Activated CD8-positive, alpha-beta memory T cell treated with anti-CD3 and anti-CD28 coated beads, Interleukin-2, amount 50 U/mL, for 4 hours (primary cell): ENCODE measurements around the gene PILRB.
A peak's percentile ranks its signal among the peaks of the same experiment; 100 is the strongest.
"Not testable (repeated sequence)": the region's sequence is repeated elsewhere in the genome, so short reads cannot be mapped to it uniquely, and the experiment has no call there.

Experiments used
- DNase-seq: peaks from one replicate; pipeline ENCODE4 v3.0.0-alpha.2; 2020

PILRB gene

DNA sequence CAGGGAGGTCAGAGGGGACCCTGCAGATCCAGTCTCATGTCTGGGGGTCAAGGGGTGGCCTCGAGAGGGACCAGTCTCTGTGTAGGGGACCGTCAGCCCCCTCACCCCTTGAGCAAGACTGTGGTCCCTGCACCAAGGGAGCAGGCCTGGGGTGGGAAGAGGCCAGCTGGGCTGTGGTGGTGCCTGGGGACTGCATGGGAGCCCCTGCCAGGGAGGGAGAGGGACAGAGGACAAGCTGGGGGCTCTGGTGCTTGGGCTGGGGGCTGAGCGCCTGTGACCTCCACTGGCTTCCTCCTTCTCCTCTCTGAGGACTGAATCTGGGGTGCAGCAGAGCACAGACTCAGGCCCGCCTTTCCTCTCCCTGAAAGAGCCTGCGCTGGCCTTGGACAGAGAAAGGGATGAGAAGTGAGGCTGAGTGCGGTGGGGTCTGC is 771 bp upstream of the PILRB start:
- DNase-seq = no peak

DNA sequence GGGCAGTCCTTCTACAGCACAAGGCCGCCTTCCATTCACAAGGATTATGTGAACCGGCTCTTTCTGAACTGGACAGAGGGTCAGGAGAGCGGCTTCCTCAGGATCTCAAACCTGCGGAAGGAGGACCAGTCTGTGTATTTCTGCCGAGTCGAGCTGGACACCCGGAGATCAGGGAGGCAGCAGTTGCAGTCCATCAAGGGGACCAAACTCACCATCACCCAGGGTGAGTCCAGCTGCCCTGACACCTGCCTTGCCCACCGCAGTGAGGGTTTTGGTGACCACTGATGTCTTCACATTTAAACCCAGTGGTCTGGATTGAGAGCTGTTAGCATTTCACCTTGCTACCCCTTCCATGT is 918 bp downstream of the PILRB start:
- DNase-seq = no peak

DNA sequence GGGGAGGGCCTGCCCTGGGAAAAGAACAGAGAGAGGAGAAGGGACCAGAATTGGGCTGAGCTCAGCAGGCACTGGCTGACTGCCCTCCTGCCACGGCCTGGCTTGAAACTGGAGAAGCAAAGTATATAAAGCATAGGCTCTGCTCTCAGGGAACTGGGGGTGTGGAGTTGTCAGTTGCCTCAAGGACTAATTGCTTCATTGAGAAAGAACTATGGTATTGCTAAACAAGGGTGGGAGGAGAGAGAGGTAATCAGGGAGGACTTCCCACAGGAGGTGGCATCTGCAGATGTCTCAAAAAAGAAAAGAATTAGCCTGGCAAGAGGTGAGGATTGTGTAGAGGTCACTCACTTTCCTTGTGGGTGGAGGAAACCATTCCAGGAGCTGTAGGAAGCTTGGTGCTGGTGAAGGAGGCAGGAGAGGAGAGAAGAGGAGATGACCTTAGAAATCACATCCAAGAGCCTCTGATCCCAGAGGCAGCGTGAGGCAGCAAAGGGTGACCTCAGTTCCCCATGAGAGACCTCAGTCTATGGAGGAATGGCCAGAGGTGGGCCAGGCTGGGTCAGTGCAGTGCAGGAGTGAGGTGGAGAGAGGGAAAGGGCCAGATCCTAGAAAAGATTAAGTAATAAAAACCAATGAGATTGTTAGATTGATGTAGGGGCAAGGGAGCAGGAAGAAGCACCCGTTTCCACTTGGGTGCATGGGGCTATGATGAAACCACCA is 2.4 kb downstream of the PILRB start:
- no peak for DNase-seq

DNA sequence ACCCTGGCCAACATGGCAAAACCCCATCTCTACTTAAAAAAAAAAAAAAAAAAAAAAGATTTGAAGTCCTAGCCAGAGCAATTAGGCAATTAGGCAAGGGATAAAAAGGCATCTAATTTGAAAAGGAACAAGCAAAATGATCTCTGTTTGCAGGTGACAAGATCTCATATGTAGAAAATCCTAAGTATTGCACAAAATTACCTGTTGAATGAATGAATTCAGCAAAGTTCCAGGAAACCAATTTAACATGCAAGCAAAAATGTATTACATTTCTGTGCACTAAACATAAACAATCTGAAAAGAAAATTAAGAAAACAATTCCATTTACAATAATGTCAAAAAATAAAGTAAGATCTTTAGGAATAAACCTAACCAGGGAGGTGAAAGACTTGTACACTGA is 5.2 kb downstream of the PILRB start:
- DNase-seq = no peak

DNA sequence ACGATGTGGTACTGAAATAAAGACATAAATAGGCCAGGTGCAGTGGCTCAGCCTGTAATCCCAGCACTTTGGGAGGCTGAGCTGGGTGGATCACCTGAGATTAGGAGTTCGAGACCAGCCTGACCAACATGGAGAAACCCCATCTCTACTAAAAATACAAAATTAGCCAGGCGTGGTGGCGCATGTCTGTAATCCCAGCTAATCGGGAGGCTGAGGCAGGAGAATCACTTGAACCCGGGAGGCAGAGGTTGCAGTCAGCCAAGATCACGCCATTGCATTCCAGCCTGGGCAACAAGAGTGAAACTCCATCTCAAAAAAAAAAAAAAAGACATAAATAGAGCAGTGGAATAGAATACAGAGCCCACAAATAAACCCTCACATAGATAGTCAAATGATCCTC is 5.9 kb downstream of the PILRB start:
- not testable (repeated sequence) for DNase-seq

DNA sequence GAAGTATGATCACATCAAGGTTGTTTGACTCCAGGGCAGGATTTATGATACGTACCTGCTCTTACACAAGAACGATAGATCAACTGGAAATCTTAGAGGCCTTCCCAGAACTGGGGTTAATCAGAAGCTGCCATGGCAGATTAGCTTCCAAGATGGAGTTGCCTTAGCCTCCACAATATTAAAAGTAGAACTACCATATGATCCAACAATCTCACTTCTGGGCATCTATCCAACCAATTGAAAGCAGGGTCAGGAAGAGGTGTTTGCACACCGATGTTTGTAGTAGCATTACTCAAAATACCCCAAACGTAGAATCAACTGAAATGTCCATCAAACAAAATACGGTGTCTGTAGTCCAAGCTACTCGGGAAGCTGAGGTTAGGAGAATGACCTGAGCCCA is 6.6 kb downstream of the PILRB start:
- no peak for DNase-seq

DNA sequence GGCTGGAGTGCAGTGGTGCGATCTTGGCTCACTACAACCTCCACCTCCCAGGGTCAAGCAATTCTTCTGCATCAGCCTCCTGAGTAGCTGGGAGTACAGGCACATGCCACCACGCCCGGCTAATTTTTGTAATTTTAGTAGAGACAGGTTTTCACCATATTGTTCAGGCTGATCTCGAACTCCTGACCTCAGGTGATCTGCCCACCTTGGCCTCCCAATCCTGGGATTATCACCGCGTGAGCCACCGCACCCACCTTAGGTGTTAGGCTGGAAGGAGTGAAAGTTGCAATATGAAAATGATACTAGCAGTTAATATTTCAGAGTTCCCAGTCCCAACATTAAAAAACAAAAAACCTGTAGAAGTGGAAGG is 8.1 kb downstream of the PILRB start:
- DNase-seq = not testable (repeated sequence)

DNA sequence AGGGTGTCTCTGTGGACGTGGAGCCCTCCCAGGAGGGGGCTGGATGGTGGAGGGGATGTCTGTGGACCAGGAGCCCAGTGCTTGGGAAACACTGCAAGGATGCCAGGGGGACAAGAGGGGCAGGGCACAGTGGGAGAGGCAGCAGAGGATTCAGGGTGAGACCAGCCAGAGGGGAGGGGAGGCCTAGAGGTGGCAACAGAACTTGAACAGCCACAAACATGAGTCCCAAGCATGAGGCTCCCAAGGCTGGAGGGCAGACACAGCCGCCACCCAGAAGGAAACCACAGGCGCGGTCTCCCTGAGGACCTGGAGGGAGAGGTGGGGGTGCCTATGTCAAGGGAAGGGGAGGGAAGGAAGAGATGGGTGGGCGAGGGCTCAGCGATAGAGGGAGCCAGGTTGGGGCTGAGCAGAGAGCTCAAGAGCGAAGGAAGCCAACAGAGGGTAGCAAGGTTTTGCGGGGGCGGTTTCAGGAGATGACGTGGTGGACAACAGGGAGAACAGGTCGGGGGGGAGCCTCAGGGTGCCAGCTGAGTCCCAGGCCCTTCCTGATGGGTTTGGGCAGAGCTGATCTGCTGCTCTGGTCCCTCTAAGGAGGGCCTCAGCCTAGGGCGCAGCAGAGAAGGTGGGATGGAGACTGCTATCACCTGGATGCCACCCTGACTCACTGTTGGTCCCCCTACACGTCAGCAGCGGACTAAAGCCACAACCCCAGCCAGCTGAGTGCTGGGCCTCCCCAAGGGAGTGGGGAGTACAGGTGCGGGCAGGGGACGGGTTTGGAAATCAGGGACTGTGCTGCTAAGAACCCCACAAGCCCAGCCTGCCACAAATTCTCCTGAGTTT is 8.7 kb downstream of the PILRB start:
- DNase-seq = peak; percentile 44

DNA sequence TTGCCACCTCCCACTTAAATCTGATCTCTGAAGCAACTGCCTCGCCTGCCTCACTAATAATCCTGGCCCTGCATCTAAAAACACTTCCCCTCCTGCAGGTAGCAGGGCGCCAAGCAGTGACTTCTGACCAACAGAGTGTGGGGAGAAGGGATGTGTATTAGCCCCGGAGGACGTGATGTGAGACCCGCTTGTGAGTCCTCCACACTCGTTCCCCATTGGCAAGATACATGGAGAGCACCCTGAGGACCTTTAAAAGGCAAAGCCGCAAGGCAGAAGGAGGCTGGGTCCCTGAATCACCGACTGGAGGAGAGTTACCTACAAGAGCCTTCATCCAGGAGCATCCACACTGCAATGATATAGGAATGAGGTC is 9.3 kb downstream of the PILRB start:
- DNase-seq = no peak

DNA sequence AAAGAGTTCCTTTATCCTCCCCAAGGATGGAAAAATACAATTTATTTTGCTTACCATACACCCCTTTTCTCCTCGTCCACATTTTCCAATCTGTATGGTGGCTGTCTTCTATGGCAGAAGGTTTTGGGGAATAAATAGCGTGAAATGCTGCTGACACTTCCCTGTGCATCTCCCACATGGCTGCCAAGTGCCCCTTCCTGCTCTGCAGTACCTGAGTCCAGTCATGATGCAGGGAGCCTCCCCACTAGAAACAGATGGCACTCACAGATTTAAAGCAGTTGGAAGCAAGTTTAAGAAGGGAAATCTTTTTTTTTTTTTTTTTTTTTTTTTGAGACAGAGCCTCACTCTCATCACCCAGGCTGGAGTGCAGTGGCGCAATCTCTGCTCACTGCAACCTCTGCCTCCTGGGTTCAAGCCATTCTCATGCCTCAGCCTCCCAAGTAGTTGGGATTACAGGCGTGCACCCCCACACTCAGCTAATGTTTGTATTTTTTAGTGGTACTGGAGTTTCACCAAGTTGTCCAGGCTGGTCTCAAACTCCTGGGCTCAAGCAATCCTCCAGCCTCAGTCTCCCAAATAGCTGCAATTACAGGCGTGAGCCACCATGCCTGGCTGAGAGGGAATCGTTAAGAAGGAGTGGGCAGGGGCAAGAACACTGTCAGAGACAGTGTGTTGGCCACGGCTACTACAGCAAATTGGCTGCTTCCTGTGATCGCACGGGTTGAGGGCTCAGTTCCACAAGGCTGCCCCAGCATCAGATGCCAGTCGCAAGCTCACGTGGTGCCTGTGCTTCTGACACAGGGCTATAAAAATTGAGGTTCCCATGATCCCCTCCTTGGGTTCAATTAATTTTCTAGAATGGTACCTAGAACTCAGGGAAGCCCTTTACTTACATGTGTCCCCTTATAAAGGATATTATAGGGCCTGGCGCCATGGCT is 10.0 kb downstream of the PILRB start:
- DNase-seq = no peak

DNA sequence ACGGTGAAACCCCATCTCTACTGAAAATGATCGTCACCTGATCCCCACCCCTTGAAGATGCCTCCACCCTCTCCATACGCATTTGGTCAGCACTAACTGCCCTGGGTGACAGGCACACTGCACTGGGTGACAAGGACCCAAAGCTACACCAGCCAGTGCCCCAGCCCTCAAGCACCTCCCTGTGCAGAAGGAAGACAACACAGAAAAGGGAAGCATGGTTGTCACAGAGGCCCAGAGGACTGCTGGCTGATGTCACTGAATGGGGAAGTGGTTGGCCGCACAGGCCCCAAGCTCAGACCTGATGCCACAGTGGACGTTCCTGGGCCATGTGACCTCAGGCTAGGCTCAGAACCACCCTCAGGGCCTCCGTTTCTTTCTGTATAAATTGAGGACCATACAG is 11.2 kb downstream of the PILRB start:
- no peak for DNase-seq

DNA sequence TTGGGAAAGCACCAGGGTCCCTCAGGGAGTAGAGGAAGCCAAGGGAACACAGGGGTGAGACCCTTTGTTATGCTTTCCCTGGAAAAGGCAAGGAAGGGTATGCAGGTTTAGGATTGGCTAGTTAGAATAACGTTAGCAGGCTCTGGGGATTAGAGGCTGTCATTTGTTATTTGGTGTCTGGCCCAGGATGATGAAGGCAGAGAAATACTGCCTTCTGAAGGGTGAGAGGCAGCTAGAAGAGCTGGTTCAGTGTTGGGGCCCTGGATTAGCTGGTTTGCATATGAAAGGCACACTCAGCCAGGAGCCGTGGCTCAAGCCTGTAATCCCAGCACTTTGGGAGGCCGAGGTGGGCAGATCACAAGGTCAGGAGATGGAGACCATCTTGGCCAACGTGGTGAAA is 12.4 kb downstream of the PILRB start:
- DNase-seq = no peak

DNA sequence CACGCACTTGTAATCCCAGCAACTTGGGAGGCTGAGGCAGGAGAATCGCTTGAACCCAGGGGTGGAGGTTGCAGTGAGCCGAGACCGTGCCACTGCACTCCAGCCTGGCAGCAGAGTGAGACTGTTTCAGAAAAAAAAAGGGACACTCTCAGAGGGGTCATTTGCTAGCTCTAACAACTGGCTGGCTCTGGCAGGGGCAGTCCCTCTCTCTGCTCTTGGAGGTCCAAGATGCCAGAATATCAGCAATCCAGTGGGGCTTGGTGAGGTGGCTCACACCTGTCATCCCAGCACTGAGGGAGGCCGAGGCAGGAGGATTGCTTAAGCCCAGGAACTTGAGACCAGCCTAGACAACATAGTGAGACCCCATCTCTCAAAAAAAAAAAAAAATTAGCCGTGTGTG is 12.8 kb downstream of the PILRB start:
- no peak for DNase-seq

DNA sequence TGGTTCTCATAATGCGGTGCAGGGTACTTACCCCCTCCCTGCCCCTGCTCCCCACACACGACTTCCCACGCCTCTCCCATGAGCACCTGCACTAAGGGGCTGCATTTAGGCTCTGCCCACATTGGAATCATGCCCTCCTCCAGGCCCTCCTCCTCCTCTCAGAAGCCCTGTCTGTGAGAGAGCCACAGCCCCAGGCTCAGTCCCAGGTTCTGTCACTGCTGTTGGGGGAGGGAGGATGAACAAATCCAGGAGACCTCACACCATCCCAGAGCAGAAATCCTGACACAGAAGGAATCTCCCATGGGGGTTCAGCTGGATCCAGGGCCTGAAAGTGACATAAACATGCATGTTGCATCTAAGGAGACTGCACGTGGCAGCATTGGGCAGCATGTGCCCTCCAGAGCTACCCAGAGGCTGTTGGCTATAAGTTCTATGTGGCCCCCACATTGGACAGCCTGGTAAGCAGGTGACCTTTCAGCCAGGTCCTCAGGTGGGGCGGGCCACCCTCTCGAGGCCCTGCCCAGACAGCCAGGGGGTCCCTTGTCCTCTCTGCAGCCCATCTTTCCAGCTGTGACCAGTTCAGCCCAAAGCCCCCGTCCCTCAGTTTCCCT is 13.7 kb downstream of the PILRB start:
- no peak for DNase-seq

DNA sequence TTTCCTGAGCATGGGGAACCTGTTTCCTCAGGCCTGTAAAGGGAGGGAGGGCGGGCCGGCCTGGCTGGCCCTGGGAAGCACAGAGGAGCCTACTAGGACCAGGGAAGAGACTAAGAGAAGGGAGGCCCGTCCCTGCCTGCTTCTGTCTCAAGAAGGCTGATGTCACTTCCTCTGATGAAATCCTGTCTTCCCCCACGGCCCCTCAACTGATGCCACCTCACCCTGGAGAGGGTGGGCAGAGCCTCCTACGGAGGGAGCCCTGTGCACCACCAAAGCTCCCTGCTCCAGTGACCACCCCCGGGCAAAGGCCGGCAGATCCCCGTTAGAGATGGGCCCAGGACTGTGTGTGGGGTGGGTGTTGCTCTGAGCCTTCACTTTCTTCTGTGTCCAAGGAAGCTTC is 14.3 kb downstream of the PILRB start:
- DNase-seq = no peak

DNA sequence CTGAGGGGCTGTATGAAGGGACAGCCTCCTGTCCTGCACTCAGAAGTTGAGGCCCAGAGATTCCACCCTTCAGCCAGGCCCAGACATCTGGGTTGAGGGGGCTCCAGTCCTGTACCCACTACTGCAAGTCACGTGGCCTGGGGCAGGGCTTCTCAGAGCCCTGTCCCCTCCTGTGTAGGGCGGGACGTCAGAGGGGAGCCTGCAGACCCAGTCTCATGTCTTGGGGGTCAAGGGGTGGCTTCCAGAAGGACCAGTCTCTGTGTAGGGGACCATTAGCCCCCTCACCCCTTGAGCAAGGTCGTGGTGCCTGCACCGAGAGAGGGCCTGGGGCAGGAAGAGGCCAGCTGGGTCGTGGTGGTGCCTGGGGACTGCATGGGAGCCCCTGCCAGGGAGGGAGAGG is 14.8 kb downstream of the PILRB start:
- no peak for DNase-seq

DNA sequence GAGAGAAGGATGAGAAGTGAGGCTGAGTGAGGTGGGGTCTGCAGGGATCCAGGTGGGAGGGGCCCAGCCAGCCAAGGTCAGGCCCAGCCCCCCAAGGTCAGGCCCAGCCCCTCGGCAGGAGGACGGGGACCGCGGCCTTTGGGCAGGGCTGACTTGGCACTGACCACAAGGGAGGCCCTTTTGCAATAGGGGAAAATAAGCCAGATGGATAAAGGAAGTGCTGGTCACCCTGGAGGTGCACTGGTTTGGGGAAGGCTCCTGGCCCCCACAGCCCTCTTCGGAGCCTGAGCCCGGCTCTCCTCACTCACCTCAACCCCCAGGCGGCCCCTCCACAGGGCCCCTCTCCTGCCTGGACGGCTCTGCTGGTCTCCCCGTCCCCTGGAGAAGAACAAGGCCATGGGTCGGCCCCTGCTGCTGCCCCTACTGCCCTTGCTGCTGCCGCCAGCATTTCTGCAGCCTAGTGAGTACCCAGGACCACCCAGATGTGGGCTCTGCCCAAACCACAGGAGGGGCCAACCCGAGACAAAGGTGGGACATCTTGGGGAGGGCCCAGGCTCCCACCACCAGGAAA is 15.4 kb downstream of the PILRB start, which contains the start of gene PILRA:
PILRA (plus strand) TSS at position 227 of the 571 bp plus-strand sequence; CDS start at position 397, 170 bp downstream.
- no peak for DNase-seq

DNA sequence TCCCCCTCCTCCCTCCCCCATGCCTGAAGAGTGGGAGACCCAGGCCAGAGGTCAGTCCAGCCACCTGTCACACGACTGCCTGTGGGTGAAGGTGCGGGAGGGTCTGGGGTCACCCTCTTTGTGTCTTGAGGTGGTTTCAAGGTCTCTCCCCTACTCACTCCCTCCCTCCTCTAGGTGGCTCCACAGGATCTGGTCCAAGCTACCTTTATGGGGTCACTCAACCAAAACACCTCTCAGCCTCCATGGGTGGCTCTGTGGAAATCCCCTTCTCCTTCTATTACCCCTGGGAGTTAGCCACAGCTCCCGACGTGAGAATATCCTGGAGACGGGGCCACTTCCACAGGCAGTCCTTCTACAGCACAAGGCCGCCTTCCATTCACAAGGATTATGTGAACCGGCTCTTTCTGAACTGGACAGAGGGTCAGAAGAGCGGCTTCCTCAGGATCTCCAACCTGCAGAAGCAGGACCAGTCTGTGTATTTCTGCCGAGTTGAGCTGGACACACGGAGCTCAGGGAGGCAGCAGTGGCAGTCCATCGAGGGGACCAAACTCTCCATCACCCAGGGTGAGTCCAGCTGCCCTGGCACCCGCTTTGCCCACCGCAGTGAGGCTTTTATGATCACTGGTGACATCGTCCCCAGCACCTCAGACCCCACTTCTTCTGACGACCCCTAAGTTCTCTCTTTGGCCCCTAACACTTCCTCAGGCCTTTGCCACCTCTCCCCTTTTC is 16.1 kb downstream of the PILRB start:
- DNase-seq = not testable (repeated sequence)

DNA sequence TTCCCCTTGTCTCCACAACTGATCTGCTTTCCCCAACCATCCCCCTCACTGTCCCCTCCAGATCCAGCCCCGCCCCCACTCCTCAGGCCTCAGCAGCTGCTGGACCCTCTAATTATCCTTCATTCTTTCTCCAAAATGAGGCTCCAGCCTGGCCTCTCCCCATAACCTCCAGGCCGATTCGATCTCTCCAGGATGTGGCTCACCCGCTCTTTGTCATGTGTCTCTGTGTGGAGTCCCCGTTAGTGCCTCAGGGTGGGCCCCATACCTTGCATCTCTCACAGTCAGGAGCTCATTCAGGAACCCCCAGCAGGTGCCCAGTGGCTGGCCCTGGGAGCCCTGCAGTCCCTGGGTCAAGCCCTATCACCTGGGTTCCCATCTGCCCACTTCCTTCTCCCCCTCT is 16.7 kb downstream of the PILRB start:
- DNase-seq = no peak

DNA sequence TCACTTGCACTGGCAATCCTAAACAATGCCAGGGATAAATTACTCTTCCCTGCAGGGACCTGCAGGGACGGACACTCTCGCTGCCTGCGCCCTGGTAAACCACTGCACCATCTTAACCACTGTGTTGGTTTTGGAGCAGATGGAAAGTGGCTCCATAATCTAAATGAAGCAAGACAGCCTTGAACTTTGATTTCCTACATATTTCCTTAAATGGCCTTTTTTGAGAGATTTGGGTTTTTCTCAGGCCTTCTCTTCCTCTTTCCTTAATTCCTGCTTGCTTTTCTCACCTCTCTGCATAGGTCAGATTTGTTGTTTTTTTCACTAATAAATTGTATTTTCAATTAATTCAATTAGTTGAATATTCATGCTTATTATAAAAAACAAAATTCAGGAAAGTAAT is 18.1 kb downstream of the PILRB start:
- DNase-seq = no peak

DNA sequence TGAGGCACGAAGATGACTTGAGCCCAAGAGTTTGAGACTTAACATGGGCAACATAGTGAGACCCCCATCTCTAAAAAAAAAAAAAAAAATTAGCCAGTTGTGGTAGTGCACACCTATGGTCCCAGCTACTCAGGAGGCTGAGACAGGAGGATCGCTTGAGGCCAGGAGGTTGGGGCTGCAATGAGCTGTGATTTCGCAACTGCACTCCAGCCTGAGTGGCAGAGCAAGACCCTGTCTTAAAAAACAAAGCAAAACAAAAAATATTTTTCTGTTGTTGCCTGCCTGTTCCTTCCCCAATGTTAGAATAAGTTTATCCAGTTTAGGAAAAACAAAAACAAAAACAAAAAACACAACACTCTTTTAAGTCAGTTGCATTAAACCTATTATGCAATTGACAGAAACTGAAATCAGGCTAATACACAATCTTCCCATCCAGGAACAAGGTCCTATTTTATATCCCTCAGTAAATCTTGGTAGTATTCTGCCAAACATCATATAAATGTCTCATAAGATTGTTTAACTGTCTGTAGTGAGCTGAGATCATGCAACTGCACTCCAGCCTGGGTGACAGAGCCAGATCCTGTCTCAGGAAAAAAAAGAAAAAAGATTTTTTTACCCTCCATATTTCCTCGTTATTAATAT is 20.3 kb downstream of the PILRB start:
- DNase-seq = no peak
